Measurements from ENCODE around the gene LPP.

GRCh38 chr3:188938999-188939398, 785.0 kb downstream of the LPP start:
- TF ChIP-seq POLR2A (IDR thresholded peaks at IDR 0.05; ENCODE audit: low read depth, low read length) (no peak), TAF1 (IDR thresholded peaks at IDR 0.05; ENCODE audit: borderline replicate concordance, low read depth, low read length) (no peak)
